Right hindlimb (tissue), 1 donor: ENCODE data around the gene MICU2.
"Not testable (repeated sequence)": the region's sequence is repeated elsewhere in the genome, so short reads cannot be mapped to it uniquely, and the experiment has no call there.

ENCODE experiments used
- DNase-seq: peaks from one replicate; pipeline ENCODE4 v3.0.0-alpha.2; 2018

Gene MICU2

DNA sequence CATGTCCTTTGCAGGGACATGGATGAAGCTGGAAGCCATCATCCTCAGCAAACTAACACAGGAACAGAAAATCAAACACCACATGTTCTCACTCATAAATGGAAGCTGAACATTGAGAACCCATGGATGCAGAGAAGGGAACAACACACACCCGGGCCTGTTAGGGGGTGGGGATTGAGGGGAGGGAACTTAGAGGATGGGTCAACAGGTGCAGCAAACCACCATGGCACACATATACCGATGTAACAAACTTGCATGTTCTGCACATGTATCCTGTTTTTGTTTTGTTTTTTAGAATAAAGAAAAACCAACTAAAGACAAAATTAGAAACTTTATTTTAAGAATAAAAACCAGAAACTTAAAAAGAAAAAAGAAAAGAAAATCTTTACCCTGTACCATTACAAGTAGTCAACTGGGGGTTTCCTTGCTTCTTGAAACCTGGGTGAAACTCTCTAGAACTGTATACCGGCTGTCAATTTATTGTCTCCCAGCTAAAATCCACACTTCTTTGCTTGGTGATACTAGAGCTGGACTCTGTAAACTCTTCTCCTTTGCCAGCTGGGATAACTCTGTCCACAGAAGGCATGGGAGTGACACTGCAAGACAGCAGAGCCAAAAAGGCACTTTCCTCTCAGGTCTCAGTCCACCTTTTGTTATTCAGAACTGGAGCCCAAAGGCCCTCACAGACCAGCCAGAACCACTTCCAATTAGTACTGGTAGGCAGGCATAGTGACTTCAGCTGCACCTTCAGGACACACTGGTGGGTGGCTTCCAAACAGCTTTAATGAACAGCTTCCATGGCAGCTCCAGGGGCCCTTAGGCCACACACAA lies 9.0 kb downstream of the MICU2 start:
- no peak for DNase-seq

DNA sequence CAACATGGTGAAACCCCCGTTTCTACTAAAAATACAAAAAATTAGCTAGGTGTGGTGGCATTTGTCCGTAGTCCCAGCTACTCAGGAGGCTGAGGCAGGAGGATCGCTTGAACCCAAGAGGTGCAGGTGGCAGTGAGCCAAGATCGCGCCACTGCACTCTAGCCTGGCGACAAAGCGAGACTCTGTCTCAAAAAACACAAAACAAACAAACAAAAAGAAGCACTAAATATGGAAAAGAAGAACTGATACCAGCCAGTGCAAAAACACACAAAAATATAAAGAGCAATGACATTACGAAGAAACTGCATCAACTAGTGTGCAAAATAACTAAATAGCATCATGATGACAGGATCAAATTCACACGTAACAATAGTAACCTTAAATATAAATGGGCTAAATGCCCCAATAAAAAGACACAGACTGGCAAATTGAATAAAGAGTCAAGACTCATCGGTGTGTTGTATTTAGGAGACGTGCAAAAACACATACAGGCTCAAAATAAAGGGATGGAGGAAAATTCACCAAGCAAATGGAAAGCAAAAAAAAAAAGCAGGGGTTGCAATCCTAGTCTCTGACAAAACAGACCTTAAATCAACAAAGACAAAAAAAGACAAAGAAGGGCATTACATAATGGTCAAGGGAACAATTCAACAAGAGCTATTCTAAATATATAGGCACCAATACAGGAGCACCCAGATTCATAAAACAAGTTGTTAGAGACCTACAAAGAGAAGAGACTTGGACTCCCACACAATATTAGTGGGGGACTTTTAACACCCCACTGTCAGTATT lies 13.1 kb downstream of the MICU2 start:
- DNase-seq = not testable (repeated sequence)

DNA sequence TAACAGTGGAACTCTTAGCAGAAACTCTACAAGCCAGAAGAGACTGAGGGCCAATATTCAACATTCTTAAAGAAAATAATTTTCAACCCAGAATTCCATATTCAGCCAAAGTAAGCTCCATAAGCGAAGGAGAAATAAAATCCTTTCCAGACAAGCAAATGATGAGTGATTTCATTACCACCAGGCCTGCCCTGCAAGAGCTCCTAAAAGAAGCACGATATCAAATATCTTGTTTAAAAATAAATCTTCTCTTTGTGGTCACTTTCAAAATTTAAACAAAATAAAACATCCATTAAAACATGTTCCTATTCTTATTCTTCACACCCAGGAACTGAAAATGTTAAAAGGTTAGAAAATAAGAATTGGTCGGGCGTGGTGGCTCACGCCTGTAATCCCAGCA lies 13.7 kb downstream of the MICU2 start:
- no peak for DNase-seq

DNA sequence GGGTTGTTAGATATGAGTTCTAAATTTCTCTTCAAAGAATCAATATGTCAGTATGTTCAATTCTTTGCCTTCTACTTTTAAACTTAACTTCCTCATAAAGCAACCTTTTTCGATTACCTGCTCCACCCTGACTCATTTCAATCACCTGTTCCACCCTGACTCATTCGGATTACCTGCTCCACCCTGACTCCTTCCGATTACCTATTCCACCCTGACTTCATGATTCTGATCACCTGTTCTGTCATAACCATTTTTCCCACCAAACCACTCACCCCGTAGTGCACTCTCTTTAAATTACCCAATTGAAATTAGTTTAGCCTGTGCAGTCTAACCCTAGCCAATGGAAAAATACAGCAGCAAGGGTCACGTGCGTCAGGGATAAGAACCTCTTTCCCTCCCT lies 14.5 kb downstream of the MICU2 start:
- DNase-seq = not testable (repeated sequence)

DNA sequence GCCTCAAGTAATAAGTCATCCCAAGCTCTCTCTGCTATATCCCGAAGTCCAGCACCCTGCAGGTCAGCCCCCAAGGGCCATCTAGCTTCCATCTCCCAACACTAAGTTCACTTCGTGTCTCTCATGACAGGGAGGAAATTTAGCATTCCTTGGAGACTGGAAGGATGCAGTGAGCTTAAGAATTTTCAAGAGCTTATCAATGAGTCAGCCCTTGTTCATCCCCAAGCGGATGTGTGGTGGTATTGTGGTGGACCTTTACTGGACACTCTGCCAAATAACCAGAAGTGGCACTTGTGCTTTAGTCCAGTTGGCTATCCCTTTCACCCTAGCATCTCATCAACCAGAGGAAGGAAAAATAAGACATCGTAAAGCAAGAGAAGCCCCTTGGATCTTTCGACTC lies 15.6 kb downstream of the MICU2 start:
- DNase-seq = not testable (repeated sequence)

DNA sequence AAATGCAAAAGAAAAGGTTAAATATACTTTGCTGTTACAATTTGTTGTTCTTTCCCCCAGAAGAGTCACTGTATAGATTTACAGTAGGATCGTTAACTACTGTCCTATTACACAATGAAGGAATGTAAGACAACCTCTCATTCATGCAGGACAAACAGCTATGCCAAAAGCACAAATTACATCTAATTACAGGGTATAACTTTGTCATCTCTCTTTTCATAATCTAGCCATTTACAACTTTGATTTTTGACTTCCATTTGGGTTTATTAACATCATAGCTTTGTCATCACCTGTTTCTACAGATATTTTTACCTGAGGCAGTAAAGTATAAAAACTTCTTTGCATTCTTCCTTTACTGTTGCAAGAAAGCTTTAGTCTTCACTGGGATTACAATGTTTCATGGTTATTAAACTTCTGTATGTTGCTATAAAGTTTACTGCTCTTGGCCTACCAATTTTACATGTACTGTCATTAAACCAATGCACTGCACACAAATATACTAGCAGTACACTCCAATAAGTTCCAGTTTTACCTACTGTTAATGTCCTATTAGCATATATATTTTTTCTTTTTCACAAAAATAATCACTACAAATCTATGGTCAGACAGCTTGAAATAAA lies 18.9 kb downstream of the MICU2 start:
- DNase-seq = no peak

DNA sequence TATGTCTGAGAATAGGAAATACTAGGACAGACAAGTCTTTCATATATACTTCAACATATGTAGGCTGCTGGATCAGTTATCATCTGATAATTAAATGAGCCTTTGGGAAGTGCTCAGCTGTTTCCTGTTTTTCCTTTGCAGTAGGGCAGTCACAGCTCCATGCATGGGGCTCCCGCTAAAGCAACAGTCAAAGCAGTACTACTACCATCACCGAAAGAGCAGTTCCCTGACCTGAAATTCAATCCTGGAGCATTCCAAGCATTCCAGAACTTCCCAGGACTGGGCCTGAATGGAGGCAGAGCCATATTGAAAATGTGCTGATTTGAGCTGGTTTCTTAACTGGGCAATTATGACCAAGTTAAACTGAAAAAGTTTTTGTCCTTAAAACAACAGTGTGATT lies 20.5 kb downstream of the MICU2 start:
- no peak for DNase-seq

DNA sequence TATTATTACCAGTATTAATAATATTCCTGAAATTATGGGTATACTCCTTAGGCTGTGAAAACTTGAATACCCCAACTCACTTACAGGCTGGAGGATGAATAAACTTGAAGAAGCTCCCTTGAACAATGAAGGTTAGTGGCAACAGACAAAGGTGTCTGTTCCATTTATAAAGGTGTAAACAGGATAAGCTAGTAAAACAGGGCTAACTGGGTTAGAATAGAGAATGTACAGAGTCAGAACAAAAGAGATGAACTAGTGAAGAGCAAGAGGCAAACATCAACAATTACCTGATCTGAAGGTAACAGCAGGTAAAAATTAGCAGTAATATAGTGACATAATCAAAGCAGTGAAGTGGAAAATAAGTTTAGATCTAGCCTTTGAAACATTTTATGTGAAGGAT lies 23.2 kb downstream of the MICU2 start:
- no peak for DNase-seq

DNA sequence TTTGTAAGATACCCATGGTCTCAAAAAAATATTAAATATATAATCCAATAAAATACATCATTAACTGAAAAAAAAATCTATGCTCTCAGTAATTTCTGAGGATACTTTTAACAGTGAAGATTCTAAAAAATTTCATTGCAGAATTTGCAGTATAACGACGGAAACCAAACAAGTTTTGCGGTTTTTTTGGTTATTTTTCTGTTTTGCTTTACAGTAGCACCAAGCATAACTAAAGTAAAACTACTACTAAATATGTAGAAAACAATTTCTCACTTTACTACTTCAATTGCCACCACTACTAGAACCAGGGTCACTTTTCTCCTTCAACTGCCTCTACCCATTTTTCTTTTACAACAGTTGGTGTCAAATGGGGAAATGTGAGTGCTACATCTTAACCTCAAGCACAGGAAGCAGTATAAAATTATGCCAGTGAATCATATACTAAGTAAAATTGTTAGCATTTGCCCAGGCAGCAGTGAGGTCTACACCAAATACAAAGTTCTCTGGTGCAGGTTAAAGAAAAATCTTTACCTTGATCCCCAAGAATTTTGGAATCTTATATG lies 24.1 kb downstream of the MICU2 start:
- no peak for DNase-seq

DNA sequence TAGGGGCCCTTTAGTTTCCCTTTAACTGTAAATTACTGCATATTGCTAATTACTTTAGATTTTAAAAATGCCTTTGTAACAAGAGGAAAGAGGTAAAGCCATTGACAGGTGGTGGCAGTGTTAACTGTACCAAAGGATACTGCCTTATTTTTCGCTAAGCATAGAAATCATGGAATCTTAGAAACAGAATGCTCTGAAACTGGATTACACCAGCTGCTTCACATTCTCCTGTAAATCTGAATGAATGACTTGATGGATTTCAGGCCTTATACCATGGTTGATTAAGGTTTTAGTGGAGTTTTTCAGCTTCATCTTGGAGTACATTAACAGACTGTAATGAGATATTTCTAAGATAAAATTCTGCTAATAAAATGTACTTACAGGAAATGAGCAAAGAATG lies 25.2 kb downstream of the MICU2 start:
- no peak for DNase-seq

DNA sequence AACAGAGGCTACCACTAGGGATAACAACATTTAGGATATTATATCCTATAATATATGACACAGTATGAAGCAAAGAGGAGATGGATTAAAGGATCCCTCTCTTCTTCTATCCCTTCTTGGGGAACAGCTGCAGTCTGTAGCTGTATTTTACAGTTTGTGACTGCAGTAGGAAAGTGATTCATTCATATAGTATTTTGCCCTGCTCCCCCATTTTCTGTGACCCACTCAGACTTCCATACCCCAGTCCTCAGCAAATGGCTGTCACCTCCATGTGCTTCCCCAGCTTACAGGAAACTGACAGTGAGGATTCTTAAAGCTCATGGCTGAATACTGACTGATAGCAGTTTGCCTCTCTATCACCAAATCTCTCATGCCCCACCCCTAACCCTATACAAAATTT lies 27.5 kb downstream of the MICU2 start:
- no peak for DNase-seq

DNA sequence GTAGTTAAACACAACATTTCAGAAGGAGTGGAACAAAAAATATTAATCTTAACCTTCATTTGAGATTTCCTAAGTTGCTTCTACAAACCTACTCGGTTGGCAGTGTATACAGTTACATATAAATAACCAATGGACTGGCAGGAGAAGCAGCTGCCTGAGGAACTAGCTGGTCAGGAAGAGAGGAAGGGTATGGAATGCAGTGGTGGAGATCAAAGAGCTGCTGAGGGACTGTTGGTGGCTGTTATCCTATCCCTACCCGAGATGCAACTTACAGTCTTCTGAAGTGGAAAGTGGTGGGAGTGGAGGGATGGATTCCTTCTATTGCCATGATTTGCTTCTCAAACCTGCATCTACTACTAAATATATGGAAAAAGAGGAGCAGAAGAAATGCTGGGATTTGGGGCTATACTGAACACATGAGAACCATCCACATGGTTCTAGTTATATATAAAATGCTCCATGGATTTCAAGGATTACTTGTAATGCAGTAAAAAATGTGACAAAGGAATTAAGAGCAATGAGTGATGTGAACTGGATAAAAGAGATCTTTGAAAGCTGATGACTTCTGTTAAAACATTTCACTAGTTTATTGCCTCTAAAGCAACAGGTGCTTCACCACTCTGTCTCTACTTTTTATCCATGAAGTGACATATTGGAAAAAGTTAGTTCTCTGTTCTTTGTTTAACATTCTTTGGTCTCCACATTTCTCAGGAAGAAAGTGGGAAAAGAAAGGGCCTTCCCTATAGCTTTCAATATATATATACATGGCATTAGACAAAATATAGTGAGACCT lies 29.9 kb downstream of the MICU2 start:
- peak; percentile 24 for DNase-seq

DNA sequence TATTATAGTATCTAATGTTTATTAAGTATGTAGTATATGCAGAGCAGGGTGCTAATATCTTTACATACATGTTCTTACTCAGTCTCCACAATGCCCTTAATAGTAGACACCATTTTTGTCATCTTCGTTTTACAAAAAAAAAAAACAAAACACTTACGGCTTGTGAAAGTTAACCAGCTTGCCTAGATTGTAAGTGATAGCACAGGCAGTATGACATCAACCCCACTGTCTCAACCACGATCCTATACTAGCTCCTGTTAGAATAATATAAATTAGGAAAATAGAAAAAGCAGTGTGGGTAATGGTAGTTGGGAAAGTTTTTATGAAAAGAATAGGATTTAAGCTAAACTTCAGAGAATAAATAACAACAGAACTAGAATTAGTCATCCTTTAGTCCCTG lies 34.3 kb downstream of the MICU2 start:
- no peak for DNase-seq

DNA sequence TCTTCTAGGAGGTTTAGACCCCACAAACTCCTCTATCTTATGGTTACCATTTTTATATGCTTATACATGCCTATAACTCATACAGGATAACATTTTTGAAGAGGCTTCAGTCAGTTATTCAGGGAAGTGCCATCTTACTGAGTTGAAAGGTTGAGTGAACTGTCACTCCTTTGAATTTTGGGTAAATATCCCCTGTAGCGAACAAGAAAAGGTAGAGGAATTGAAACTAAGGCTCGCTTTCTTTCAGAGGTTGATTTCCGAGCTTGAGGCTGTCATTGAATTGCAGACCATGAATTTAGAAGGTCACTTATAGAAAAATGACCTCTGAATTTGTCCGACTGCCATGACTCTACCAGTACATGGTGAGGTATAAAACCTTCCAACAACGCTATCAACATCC lies 35.1 kb downstream of the MICU2 start:
- no peak for DNase-seq

DNA sequence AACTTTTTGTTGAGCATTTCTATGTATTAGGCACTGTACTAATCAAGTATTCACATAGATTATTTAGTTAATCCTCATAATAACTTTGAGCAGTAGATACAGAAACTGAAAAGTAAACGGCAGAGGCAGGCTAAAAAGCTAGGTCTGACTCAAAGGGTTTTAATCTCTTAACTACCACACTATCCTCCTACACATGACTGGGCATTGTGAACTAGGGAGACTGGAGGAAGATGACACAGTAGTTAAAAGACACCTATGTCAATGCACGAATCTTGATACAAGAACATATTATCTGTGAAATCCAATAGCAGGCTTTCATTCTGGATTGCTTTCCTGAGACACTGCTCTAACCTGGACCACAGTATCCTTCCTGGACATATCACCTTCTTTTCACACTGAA lies 36.3 kb downstream of the MICU2 start:
- no peak for DNase-seq

DNA sequence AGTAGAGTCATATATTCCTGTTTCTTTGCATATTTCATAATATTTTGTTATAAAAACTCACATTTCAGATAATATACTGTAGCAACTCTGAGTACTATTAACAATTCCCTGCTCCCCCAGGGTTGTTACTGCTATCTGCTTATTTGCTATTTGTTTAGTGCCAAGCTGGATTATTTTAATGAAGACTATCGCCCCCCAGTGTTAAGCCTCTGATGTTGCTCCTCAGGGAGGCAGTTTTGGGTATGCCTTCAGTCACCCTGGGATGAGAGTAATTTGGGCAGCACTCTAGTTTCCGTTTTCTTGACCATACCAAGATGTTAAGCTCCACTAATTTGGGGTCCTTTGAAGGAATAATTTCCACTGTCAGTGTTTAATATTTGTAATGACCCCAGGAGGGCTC lies 46.0 kb downstream of the MICU2 start:
- DNase-seq = no peak

DNA sequence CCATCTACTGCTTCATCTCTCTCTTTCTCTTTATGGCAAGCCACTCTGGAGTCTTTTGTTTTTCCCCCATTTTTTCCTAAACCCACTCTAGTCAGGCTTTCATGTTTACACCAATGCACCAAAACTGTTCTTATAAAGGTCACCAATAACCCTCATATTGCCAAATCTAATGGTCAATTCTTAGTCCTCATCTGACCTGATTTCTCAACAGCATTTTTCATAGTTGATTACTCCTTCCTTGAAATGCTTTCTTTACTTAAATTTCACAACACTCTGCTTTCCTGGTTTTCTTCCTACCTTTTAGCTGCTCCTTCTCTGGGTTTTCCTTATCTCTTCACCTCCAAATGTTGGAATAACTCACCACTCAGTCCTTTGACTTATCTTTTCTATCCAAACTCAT lies 47.9 kb downstream of the MICU2 start:
- no peak for DNase-seq

DNA sequence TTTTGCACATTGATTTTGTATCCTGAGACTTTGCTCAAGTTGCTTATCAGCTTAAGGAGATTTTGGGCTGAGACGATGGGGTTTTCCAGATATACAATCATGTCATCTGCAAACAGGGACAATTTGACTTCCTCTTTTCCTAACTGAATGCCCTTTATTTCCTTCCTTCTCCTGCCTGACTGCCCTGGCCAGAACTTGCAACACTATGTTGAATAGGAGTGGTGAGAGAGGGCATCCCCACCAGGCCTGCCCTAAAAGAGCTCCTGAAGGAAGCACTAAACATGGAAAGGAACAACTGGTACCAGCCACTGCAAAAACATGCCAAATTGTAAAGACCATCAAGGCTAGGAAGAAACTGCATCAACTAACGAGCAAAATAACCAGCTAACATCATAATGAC lies 50.7 kb downstream of the MICU2 start:
- DNase-seq = not testable (repeated sequence)

DNA sequence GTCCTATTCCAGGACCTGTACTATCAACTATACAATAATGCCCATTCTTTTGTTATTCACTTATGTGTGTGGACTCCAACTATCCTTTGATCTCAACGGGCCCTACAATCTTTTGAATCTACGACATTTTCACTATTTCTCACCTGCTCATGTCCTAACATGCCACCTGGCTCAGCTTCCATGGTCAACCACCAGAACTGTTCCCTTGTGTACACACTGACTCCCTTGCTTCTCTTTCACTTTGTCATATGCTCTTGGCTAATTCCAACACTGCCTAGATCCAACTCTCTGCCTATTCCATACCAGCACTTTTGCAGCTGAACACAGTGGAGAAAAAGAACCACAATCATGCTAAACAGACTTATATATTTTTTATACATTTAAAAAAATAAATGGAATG lies 53.1 kb downstream of the MICU2 start:
- no peak for DNase-seq

DNA sequence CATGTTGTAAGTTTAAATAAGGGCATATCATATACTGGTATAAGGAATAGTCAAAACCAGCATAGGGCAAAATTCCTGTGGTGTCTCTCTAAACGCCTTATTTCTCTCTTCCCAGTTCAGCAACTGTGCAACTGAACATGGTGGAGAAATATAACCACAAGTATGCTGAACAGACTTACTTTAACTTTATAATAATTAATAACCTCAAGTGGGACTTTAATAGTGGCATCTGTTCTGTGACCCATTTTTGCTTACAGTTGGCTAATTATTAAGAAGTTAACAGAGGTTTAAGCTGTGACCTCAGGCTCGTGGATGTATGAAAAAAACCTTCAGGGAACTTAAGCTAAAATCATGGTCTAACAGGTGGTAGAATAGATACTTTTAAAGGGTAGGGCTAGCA lies 54.3 kb downstream of the MICU2 start:
- no peak for DNase-seq

DNA sequence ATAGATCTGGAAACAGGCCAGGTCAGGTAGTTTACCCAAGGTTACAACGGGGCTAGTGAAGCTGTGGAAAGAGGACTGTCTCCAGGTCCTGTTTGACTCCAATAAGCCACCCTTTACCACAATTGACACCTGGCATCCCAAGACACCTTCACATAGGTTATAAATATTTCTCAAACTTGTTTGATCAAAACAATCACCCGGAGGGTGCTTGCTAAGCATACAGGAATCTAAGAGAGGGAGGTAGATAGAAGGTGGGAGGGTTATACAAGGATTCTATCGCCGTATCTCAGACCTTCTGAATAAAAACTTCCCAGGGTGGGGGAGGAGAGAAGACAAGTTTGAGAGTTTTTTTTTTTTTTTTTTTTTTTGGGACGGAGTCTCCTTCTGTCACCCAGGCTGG lies 55.4 kb downstream of the MICU2 start:
- no peak for DNase-seq

DNA sequence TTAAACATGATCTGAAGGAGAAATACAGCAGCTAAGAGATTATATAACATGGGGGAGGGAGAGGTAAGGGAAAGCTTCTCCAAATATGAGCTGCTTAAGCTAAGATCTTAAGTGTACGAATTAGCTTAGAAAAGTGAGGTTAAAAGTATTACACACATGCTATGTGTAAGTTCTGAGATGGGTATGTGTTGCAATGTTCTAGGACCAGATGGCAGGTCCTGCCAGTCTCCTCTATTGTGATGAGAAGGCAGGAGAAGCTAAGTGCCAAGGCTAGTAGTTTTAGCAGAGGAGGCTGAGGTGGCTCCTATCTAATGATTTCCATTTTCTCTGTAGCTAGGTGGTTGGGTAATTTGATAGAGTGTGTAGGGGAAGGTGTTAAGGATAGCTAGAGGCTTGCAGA lies 57.6 kb downstream of the MICU2 start:
- no peak for DNase-seq

DNA sequence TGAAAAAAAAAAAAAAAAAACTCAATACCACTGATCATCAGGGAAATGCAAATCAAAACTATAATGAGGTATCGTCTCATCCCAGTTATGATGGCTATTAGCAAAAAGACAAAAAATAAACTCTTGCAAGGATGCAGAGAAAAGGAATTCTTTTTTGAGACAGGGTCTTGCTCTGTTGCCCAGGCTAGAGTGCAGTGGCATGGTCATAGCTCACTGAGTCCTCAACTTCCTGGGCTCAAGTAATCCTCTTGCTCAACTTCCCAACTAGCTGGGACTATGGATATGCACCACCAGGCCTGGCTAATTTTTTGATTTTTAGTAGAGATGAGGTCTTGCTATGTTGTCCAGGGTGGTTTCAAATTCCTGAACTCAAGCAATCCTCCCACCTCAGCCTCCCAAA lies 59.5 kb downstream of the MICU2 start:
- DNase-seq = no peak
